ENCODE data around the gene JAK1. TPM values are rescaled to one million over a fixed set of nuclear protein-coding genes. Genes with fewer than 3 reads are reported as not detected.

JAK1 gene
- total and polyA plus RNA-seq, 4 donors = 81.4 to 109 (median 103) TPM

- Histone ChIP-seq H3K4me1 (ENCODE audit: control insufficient read depth, insufficient read depth, low read length) (no peaks in the 10 kb centered on the region), H3K4me3 (ENCODE audit: low read depth, low read length) (no peak overlapping the region), H3K27me3 (ENCODE audit: control insufficient read depth, insufficient read depth, low read length) (no peaks in the 10 kb centered on the region), H3K9me3 (ENCODE audit: control insufficient read depth, insufficient read depth, low read length) (no peaks in the 10 kb centered on the region), H3K27ac (ENCODE audit: low read depth, low read length) (no peak overlapping the region), H3K36me3 (ENCODE audit: control insufficient read depth, insufficient read depth, low read length) (no peaks in the 10 kb centered on the region)
- 56% methylated on average over 2 of the region's 9 CpGs for WGBS (ENCODE audit: insufficient coverage)
- DNase-seq (ENCODE audit: low read depth in 4 of 6, low spot score in 6 of 6) = no peak
Observed at GRCh38 chr1:64915381-64916274, 50.7 kb downstream of the JAK1 start.

DNA sequence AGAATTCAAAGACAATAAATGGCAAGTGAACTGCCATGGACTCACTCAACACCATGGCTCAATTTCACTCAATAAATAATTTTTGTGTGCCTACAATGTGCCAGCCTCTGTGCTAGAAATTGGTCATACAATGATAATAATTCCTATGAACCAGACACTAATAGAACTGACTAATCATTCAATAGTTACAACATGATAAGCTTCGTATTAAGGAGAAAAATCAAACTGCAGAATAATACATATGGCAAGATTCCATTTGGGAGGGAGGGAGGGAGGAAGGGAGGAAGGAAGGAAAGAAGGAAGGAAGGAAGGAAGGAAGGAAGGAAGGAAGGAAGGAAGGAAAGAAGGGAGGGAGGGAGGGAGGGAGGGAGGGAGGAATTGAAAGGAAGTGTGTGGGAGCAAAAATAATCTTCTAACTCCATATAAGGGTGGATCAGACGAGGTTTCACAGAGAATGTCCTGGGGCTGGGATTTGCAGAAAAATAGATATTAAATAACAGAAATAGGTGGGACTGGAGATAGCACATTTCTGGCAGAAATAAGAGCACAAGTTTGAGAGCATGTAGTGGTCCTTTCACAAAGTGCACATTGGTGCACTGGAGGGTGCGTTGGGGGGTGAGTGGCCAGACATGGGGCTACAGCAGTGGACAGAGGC, 52.9 kb downstream of the JAK1 start:
- DNase-seq (ENCODE audit: low read depth in 4 of 6, low spot score in 6 of 6) = no peak
- no peaks in the 10 kb centered on the region for H3K9me3 ChIP-seq (ENCODE audit: control insufficient read depth, insufficient read depth, low read length)
- no peaks in the 10 kb centered on the region for H3K36me3 ChIP-seq (ENCODE audit: control insufficient read depth, insufficient read depth, low read length)
- no peak overlapping the region for H3K4me3 ChIP-seq (ENCODE audit: low read depth, low read length)
- 100% methylated on average over 1 of the region's 3 CpGs for WGBS (ENCODE audit: insufficient coverage)
- no peak overlapping the region for H3K27ac ChIP-seq (ENCODE audit: low read depth, low read length)
- H3K4me1 ChIP-seq (ENCODE audit: control insufficient read depth, insufficient read depth, low read length) = peaks cover 5% of the 10 kb centered on the region
- no peaks in the 10 kb centered on the region for H3K27me3 ChIP-seq (ENCODE audit: control insufficient read depth, insufficient read depth, low read length)

GRCh38 chr1:64912191-64912590, 54.2 kb downstream of the JAK1 start:
- Histone ChIP-seq H3K36me3 (ENCODE audit: control insufficient read depth, insufficient read depth, low read length) (no peaks in the 10 kb centered on the region), H3K9me3 (ENCODE audit: control insufficient read depth, insufficient read depth, low read length) (no peaks in the 10 kb centered on the region), H3K4me1 (ENCODE audit: control insufficient read depth, insufficient read depth, low read length) (peaks cover 5% of the 10 kb centered on the region), H3K27me3 (ENCODE audit: control insufficient read depth, insufficient read depth, low read length) (no peaks in the 10 kb centered on the region), H3K27ac (ENCODE audit: low read depth, low read length) (no peak overlapping the region), H3K4me3 (ENCODE audit: low read depth, low read length) (no peak overlapping the region)
- no peak for DNase-seq (ENCODE audit: low read depth in 4 of 6, low spot score in 6 of 6)
- 100% methylated on average over 1 of the region's 2 CpGs for WGBS (ENCODE audit: insufficient coverage)

DNA sequence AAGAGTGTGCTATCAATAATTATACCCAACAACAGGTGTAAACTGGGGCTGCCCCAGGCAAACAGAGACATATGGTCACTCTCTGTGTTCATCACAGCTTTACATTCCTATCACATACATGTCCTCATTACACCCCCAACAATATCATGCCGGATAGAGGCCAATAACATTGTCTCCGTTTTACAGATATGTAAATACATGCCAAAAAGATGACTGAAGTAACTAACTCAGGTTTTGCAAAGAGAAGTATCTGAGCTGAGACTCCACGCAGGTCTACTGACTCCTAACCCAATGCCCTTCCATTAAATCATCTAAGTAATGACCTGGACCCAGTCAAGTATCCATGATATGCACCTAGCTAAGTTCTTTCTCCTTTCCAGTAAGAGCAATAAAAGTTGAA, 55.0 kb downstream of the JAK1 start:
- DNase-seq (ENCODE audit: low read depth in 4 of 6, low spot score in 6 of 6) = no peak
- Histone ChIP-seq H3K27me3 (ENCODE audit: control insufficient read depth, insufficient read depth, low read length) (no peaks in the 10 kb centered on the region), H3K36me3 (ENCODE audit: control insufficient read depth, insufficient read depth, low read length) (no peaks in the 10 kb centered on the region), H3K9me3 (ENCODE audit: control insufficient read depth, insufficient read depth, low read length) (no peaks in the 10 kb centered on the region), H3K27ac (ENCODE audit: low read depth, low read length) (no peak overlapping the region), H3K4me1 (ENCODE audit: control insufficient read depth, insufficient read depth, low read length) (peaks cover 5% of the 10 kb centered on the region), H3K4me3 (ENCODE audit: low read depth, low read length) (no peak overlapping the region)
- 100% methylated on average over 1 of the region's 3 CpGs for WGBS (ENCODE audit: insufficient coverage)

DNA sequence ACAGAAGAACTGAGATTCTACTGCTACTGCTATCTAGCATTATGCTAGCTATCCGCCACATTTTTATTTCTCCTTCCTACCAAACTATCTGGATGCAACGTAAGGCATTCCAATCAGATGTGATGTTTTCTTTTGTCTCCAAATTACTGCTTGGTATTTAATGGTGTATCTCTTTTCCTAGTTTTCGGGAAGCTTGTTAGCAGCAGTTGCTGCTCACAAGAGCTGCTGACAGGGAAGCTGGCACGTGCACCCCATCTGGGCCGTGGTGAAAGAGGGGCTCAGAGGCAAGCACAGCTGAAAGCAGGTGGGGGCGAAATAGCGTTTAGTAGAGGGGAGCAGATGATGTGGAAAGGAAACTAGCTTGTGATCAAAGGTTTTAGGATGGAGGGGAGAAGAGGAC, 57.3 kb downstream of the JAK1 start:
- DNase-seq (ENCODE audit: low read depth in 4 of 6, low spot score in 6 of 6) = peak in 2 of 6 donors; percentile 68 to 75
- no peak overlapping the region for H3K27ac ChIP-seq (ENCODE audit: low read depth, low read length)
- no peaks in the 10 kb centered on the region for H3K9me3 ChIP-seq (ENCODE audit: control insufficient read depth, insufficient read depth, low read length)
- H3K36me3 ChIP-seq (ENCODE audit: control insufficient read depth, insufficient read depth, low read length) = no peaks in the 10 kb centered on the region
- H3K27me3 ChIP-seq (ENCODE audit: control insufficient read depth, insufficient read depth, low read length) = no peaks in the 10 kb centered on the region
- H3K4me1 ChIP-seq (ENCODE audit: control insufficient read depth, insufficient read depth, low read length) = peaks cover 5% of the 10 kb centered on the region
- 46% methylated on average over 5 of the region's 7 CpGs for WGBS (ENCODE audit: insufficient coverage)
- no peak overlapping the region for H3K4me3 ChIP-seq (ENCODE audit: low read depth, low read length)

DNA sequence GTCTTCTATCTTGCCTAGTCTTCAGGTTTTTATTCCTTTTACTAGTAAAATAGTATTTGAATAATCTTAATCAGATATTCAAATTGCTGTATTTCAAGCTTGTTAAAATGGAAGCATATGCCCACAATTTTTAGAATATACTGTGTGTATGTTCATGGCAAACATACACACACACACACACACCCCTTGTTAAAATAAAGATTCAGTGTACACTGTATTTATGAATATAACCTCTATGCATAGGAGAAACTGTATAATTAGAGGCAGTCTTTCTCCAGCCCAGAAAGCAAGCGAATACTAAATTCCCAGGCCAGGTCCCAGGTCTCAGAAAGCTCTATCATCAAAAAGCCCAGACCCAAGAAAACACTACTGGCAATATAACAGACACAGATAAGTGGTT, 57.8 kb downstream of the JAK1 start:
- no CpG with 5 or more reads among the region's 1 CpG for WGBS (ENCODE audit: insufficient coverage)
- Histone ChIP-seq H3K36me3 (ENCODE audit: control insufficient read depth, insufficient read depth, low read length) (no peaks in the 10 kb centered on the region), H3K4me1 (ENCODE audit: control insufficient read depth, insufficient read depth, low read length) (peaks cover 5% of the 10 kb centered on the region), H3K9me3 (ENCODE audit: control insufficient read depth, insufficient read depth, low read length) (no peaks in the 10 kb centered on the region), H3K4me3 (ENCODE audit: low read depth, low read length) (no peak overlapping the region), H3K27ac (ENCODE audit: low read depth, low read length) (no peak overlapping the region), H3K27me3 (ENCODE audit: control insufficient read depth, insufficient read depth, low read length) (no peaks in the 10 kb centered on the region)
- DNase-seq (ENCODE audit: low read depth in 4 of 6, low spot score in 6 of 6) = peak in 1 of 6 donors; percentile 47

- WGBS (ENCODE audit: insufficient coverage) = 95% methylated on average over 3 of the region's 3 CpGs
- H3K4me3 ChIP-seq (ENCODE audit: low read depth, low read length) = no peak overlapping the region
- H3K27ac ChIP-seq (ENCODE audit: low read depth, low read length) = no peak overlapping the region
- no peaks in the 10 kb centered on the region for H3K27me3 ChIP-seq (ENCODE audit: control insufficient read depth, insufficient read depth, low read length)
- no peaks in the 10 kb centered on the region for H3K36me3 ChIP-seq (ENCODE audit: control insufficient read depth, insufficient read depth, low read length)
- no peaks in the 10 kb centered on the region for H3K9me3 ChIP-seq (ENCODE audit: control insufficient read depth, insufficient read depth, low read length)
- no peak for DNase-seq (ENCODE audit: low read depth in 4 of 6, low spot score in 6 of 6)
- peaks cover 5% of the 10 kb centered on the region for H3K4me1 ChIP-seq (ENCODE audit: control insufficient read depth, insufficient read depth, low read length)
Observed at GRCh38 chr1:64906447-64906846, 59.9 kb downstream of the JAK1 start.

DNA sequence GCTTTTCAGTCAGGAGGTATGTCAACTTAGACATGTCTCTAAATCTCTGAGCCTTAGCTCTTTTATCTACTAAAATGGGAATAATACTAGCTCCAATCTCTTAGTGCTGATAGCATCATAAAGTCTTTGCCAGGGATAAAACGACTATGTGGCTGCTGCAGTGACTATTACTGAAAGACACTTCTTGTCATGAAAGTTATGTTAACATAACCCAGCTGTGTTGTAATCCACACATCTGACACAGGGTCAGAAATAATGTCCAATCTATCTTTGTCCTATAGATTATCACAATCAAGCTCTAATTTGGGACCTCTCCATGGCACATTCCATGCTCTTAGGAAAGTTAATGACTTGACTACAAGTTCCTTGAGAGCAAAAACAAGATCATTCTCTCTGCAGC, 62.8 kb downstream of the JAK1 start:
- no CpG with 5 or more reads among the region's 1 CpG for WGBS (ENCODE audit: insufficient coverage)
- no peak for DNase-seq (ENCODE audit: low read depth in 4 of 6, low spot score in 6 of 6)
- H3K4me1 ChIP-seq (ENCODE audit: control insufficient read depth, insufficient read depth, low read length) = no peaks in the 10 kb centered on the region
- no peaks in the 10 kb centered on the region for H3K9me3 ChIP-seq (ENCODE audit: control insufficient read depth, insufficient read depth, low read length)
- no peak overlapping the region for H3K27ac ChIP-seq (ENCODE audit: low read depth, low read length)
- no peaks in the 10 kb centered on the region for H3K27me3 ChIP-seq (ENCODE audit: control insufficient read depth, insufficient read depth, low read length)
- H3K4me3 ChIP-seq (ENCODE audit: low read depth, low read length) = no peak overlapping the region
- H3K36me3 ChIP-seq (ENCODE audit: control insufficient read depth, insufficient read depth, low read length) = no peaks in the 10 kb centered on the region

DNA sequence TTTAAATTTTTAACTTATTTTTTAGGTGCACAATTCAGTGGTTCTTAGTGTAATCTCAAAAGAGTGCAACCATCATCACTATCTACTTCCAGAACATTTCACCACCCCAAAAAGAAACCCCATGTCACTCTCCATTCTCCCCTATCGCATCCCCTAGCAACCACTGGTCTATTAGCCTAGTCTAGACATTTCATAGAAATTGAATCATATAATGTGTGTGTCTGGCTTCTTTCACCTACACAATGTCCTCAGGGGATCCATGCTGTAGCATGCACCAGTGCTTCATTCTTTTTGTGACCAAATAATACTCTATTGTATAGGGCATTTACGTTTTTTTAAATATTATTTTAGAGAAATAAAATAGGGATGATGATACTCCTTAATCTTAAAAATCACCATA, 64.7 kb downstream of the JAK1 start:
- Histone ChIP-seq H3K9me3 (ENCODE audit: control insufficient read depth, insufficient read depth, low read length) (no peaks in the 10 kb centered on the region), H3K4me1 (ENCODE audit: control insufficient read depth, insufficient read depth, low read length) (no peaks in the 10 kb centered on the region), H3K36me3 (ENCODE audit: control insufficient read depth, insufficient read depth, low read length) (no peaks in the 10 kb centered on the region), H3K27me3 (ENCODE audit: control insufficient read depth, insufficient read depth, low read length) (no peaks in the 10 kb centered on the region), H3K27ac (ENCODE audit: low read depth, low read length) (no peak overlapping the region), H3K4me3 (ENCODE audit: low read depth, low read length) (no peak overlapping the region)
- WGBS (ENCODE audit: insufficient coverage) = no CpG with 5 or more reads among the region's 2 CpGs
- DNase-seq (ENCODE audit: low read depth in 4 of 6, low spot score in 6 of 6) = no peak

DNA sequence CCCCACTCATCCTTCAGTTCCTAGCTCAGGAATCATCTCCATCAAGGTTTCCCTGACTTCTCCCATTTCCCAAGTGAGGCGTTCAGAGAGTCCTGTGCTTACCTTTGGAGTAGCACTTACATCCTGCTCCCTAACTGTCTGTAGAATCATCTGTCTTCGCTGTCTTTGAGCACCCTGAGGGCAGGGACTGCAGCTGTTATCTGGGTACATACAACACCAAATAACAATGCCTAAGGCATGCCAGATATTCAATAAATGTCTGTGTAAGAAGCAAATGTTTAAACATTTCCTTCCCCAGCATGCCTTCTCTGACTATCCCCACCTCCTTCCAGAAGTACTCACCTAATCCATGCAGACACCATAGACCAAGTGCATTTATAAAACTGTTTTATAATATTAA, 65.4 kb downstream of the JAK1 start:
- no peak for DNase-seq (ENCODE audit: low read depth in 4 of 6, low spot score in 6 of 6)
- no peaks in the 10 kb centered on the region for H3K36me3 ChIP-seq (ENCODE audit: control insufficient read depth, insufficient read depth, low read length)
- no peaks in the 10 kb centered on the region for H3K4me1 ChIP-seq (ENCODE audit: control insufficient read depth, insufficient read depth, low read length)
- no peak overlapping the region for H3K4me3 ChIP-seq (ENCODE audit: low read depth, low read length)
- H3K9me3 ChIP-seq (ENCODE audit: control insufficient read depth, insufficient read depth, low read length) = no peaks in the 10 kb centered on the region
- WGBS (ENCODE audit: insufficient coverage) = no CpG with 5 or more reads among the region's 2 CpGs
- no peaks in the 10 kb centered on the region for H3K27me3 ChIP-seq (ENCODE audit: control insufficient read depth, insufficient read depth, low read length)
- H3K27ac ChIP-seq (ENCODE audit: low read depth, low read length) = no peak overlapping the region

Data from spinal cord (tissue), 10 donors.